AG04449 (cell line): ENCODE data around the gene CTNNA1.
"Not testable (repeated sequence)": the region's sequence is repeated elsewhere in the genome, so short reads cannot be mapped to it uniquely, and the experiment has no call there.

Experiments
- CTCF ChIA-PET: fragments of 350-600 bp; formaldehyde crosslinking; extraction: SDS; loops from one replicate; lab custom pipeline; 2021; ENCODE audit warnings: antibody characterized with exemption; lab: Yijun Ruan, JAX
- POLR2A ChIA-PET: fragments of 400-600, 350-600 bp; formaldehyde crosslinking; extraction: SDS; loops from one replicate; lab custom pipeline; 2020; ENCODE audit warnings: antibody characterized with exemption, inconsistent platforms; lab: Yijun Ruan, JAX
- DNase-seq: peaks from one replicate; pipeline ENCODE4 v3.0.0-alpha.2; 2010; ENCODE audit warnings: low read depth, low spot score
- H3K4me3 ChIP-seq: 2 replicates; pipeline ENCODE4 v1.5.1; 2011; ENCODE audit warnings: low read depth, mild to moderate bottlenecking, control low read depth, low read length
- CTCF ChIP-seq: IDR thresholded peaks from one replicate; pipeline ENCODE4 v1.5.1; 2011; ENCODE audit warnings: mild to moderate bottlenecking, moderate library complexity, low read length, control low read depth, inconsistent platforms; ENCODE audit not compliant: insufficient read depth; ENCODE audit errors: missing control alignments

Gene CTNNA1, protein sequence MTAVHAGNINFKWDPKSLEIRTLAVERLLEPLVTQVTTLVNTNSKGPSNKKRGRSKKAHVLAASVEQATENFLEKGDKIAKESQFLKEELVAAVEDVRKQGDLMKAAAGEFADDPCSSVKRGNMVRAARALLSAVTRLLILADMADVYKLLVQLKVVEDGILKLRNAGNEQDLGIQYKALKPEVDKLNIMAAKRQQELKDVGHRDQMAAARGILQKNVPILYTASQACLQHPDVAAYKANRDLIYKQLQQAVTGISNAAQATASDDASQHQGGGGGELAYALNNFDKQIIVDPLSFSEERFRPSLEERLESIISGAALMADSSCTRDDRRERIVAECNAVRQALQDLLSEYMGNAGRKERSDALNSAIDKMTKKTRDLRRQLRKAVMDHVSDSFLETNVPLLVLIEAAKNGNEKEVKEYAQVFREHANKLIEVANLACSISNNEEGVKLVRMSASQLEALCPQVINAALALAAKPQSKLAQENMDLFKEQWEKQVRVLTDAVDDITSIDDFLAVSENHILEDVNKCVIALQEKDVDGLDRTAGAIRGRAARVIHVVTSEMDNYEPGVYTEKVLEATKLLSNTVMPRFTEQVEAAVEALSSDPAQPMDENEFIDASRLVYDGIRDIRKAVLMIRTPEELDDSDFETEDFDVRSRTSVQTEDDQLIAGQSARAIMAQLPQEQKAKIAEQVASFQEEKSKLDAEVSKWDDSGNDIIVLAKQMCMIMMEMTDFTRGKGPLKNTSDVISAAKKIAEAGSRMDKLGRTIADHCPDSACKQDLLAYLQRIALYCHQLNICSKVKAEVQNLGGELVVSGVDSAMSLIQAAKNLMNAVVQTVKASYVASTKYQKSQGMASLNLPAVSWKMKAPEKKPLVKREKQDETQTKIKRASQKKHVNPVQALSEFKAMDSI

GRCh38 chr5:138752951-138753793 lies at the start of gene CTNNA1:
Gene CTNNA1 (plus strand): TSS chr5:138753425. CDS start chr5:138781925, 28,500 bp downstream.
- CTCF ChIA-PET = interaction anchor here (1.2 kb wide), 1 partner anchor 37 kb away, joined by 3 read pairs; no protein-coding TSS in a partner anchor
- TF ChIP-seq CTCF = no peak
- H3K4me3 ChIP-seq = peak within 1 kb of the TSS; percentile 90
- POLR2A ChIA-PET = interaction anchor here (0.5 to 1.4 kb wide), 4 partner anchors 10 to 521 kb away, joined by 3 to 5 read pairs (median 3); partner anchors contain the start of gene HSPA9
- DNase-seq = no peak

DNA sequence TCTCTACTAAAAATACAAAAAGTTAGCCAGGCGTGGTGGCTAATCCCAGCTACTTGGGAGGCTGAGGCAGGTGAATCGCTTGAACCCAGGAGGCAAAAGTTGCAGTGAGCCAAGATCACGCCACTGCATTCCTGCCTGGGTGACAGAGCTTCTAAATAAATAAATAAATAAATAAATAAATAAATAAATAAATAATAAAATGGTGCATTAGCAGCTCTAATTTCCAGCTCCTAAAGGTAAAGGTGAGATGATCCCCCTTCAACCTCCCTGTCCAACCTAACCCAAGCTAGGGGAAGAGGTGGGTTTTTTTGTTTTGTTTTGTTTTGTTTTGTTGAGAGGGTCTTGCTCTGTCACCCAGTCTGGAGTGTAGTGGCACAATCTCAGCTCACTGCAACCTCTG lies 49.4 kb upstream of the CTNNA1 start:
- POLR2A ChIA-PET, H3K4me3 ChIP-seq, DNase-seq: not testable (repeated sequence)
- CTCF ChIA-PET = interaction anchor here (0.6 to 1.0 kb wide), 2 partner anchors 17 to 121 kb away, joined by 3 read pairs; no protein-coding TSS in a partner anchor

DNA sequence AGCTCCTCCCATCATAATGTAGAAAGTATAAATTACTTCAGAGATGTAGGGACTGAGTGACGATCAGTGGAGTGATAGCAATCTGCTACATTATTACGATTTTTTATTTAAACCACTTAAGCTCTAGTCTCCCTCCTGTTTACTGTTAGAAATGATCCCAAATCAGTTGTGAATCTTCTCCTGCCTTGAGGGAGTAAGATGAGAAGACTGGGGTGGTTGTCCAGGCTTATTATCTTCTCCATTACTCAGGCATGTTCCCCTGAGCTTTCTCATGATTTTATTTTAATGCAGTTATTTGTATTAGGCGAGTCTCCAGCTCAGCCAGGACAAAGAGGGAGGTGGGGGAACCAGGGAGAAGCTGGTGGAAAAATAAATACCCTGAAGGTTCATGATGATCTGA lies 48.2 kb upstream of the CTNNA1 start:
- DNase-seq = no peak
- ChIA-PET CTCF (no interaction called here), POLR2A (interaction anchor here (1.0 kb wide), 1 partner anchor 50 kb away, joined by 3 read pairs; no protein-coding TSS in a partner anchor)
- TF ChIP-seq CTCF = no peak
- H3K4me3 ChIP-seq = no peak overlapping the region

- ChIA-PET CTCF (no interaction called here), POLR2A (interaction anchor here (1.0 kb wide), 1 partner anchor 51 kb away, joined by 3 read pairs; no protein-coding TSS in a partner anchor)
- DNase-seq = no peak
- no peak for TF ChIP-seq CTCF
- H3K4me3 ChIP-seq = no peak overlapping the region
These were observed 47.7 kb upstream of the CTNNA1 start for GRCh38 chr5:138705567-138705966.

GRCh38 chr5:138706655-138707480 lies 46.4 kb upstream of the CTNNA1 start:
- DNase-seq = peak; percentile 58
- H3K4me3 ChIP-seq = no peak overlapping the region
- POLR2A ChIA-PET = no interaction called here
- no peak for TF ChIP-seq CTCF
- CTCF ChIA-PET = interaction anchor here (1.0 to 1.6 kb wide), 3 partner anchors 64 to 128 kb away, joined by 3 to 5 read pairs (median 3); no protein-coding TSS in a partner anchor
